NCI-H2107 (cell line): ENCODE results near the gene AHCYL2.

Experiments
- DNase-seq: peaks from one replicate; lab custom pipeline; 2025; lab: John Stamatoyannopoulos, UW

Gene AHCYL2

GRCh38 chr7:129224251-129225205, at the start of gene AHCYL2:
Gene AHCYL2, plus strand, starts transcription at chr7:129225030.
- peak; percentile 94 for DNase-seq

DNA sequence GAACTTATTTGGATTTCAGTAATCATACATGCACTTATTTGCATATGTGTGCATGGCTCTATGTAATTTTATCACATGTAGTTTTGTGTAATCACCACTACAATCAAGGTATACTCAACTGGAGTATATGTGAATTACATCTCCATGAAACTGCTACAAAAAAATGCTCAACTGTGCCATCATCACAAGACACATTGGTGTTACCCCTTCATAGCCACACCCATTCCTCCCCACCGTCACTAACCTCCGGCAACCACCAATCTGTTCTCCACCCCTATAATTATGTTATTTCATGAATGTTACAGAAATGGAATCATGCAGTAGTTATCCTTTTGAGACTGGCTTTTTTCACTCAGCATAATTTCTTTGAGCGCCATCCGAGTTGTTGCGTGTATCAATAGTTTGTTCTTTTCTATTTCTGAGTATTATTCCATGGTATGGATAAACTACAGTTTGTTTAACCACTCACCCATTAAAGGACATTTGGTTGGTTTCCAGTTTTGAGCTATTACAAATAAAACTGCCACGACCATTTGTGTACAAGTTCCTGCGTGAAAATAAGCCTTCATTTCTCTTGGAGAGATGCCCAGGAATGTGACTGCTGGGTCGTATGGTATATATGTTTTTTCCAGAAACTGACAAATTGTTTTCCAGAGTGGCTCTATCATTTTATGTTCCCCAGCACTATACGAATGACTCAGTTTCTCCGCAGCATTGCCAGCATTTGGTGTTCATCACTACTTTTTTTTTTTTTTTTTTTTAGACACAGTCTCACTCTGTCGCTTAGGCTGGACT, 47.7 kb upstream of the AHCYL2 start:
- DNase-seq: no peak

- DNase-seq: no peak
These were observed 39.7 kb upstream of the AHCYL2 start for GRCh38 chr7:129184981-129185670.

- DNase-seq: no peak
These were observed 38.0 kb upstream of the AHCYL2 start for GRCh38 chr7:129186749-129187260.

DNA sequence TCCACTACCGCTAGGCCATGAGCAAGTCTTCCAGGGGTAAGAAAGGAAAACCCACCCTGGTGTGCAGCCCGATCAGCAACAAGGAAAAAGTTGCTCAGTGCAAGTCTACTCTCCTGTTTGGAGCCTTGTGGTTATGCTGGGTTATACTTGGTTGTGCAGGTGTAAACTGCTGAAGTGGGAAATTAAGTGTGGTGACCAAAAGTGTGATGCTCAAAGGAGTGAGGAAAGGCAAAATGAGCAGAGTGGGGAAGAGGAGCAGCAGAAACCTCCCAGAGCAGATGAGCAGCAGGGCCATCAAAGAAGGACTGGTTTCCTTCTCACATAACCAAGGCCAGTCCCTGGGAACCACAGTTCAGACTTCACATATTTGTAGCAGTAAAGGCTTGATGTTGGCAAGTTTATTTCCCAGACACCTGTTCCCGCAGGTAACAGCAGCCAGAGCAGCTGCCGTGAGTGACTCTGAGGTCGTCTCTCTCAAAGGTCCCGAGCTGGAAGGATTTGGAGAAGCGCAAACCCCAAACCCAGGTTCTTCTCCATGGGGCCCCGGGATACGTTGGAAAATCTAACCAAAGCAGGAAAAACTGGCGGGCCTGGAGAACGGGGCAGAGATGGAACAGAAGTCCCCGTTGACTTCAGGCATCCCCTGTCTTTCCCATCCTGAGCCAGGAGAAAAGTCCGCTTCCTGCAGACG, 37.0 kb upstream of the AHCYL2 start:
- DNase-seq: no peak

DNA sequence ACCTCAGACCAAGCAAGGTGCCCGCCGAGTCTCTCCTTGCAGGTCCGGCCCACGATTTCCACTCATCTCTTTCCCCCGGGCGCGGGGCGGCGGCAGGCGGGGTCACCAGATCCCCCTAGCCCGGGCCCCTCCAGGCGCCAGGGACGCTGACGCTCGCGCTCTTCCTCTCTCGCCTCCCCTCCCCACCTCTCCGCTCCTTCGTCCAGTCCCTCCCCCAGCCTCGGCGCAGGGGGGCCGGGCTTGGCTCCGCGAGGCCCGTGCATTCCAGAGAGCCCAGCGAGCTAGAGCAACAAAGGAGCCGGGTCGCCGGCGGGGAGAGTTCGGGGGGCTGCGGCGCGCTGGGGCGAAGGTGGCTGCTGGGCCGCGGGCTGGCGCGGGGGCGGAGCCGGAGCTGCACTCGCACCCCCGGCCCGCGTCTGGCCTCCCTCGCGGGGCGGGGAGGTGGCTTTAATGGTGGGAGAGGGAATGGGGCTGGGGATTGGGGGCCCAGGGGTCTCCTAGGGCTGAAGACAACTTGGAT, 36.4 kb upstream of the AHCYL2 start, which contains the start of gene SMO:
Gene SMO (plus strand): TSS at position 262 of the 520 bp plus-strand sequence. CDS start 519 bp downstream, outside the sequence.
- DNase-seq: peak; percentile 20

DNA sequence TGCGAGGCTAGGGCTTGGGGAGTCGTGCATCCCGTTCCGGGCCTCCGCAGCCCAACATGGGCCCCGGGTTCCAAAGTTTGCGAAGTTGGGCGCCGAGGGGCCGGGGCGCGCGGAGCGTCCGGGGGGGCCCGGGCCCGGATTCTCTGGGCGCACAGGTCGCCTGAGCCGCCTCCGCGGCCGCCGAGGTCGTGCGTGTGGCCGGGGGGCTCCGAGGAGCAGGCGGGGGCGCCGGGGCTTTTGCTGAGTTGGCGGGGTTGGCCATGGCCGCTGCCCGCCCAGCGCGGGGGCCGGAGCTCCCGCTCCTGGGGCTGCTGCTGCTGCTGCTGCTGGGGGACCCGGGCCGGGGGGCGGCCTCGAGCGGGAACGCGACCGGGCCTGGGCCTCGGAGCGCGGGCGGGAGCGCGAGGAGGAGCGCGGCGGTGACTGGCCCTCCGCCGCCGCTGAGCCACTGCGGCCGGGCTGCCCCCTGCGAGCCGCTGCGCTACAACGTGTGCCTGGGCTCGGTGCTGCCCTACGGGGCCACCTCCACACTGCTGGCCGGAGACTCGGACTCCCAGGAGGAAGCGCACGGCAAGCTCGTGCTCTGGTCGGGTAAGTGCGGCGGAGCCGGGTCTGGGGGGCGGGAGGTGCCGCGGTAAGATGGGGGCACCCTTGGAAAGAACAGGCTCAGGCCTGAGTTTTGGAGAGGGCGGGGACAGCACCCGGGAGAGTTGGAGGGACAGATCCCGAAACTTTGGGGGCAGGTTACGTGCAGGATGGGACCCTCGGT, 35.8 kb upstream of the AHCYL2 start:
- DNase-seq: no peak

GRCh38 chr7:129189661-129190310, 35.0 kb upstream of the AHCYL2 start:
- DNase-seq: no peak

DNA sequence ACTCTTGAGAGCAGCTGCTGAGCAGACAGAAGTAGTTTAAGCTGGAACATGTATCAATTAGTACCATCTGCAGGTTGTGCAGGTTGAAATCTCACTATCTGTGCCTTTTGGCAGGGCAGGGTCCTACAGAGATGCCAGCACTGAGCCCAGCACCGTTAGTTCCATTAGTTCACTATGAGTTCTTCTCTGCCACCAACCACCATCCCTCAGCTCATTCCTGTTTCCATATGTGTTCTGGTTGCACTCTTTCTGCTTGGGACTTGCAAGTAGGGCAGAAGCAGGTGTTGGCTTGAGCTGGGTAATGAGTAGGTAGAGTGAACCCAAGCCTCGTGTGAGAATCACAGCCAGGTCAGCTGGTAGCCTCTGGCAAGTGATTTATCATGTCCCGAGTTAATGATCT, 33.6 kb upstream of the AHCYL2 start:
- DNase-seq: no peak

DNA sequence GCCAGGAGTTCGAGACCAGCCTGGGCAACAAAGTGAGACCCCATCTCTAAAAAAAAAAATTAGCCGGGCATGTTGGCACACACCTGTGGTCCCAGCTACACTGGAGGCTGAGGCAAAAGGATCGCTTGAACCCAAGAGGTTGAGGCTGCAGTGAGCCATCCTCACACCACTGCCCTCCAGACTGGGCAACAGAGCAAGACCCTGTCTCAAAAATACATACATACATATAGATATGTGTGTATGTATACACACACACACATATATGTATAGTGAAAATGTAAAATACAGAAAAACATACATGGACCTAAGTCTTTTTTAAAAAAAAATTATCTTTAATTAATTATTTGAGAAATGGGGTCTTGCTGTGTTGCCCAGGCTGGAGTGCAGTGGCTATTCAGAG, 30.9 kb upstream of the AHCYL2 start:
- no peak for DNase-seq

GRCh38 chr7:129197771-129198170, 27.1 kb upstream of the AHCYL2 start:
- no peak for DNase-seq

DNA sequence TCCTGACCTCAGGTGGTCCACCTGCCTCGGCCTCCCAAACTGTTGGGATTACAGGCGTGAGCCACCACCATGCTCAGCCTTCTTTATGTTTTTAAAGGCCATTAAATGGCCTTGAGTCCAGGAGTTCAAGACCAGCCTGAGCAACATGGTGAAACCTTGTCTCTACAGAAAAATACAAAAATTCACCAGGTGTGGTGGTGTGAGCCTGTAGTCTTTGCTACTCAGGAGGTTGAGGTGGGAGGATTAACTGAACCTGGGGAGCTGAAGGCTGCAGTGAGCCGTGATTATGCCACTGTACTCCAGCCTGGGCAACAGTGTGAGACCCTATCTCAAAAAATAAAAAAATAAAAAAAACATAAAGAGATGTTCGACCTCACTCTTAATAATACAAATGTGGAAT, 25.4 kb upstream of the AHCYL2 start:
- DNase-seq: no peak

- DNase-seq: no peak
These were observed 22.6 kb upstream of the AHCYL2 start for GRCh38 chr7:129202058-129202777.

DNA sequence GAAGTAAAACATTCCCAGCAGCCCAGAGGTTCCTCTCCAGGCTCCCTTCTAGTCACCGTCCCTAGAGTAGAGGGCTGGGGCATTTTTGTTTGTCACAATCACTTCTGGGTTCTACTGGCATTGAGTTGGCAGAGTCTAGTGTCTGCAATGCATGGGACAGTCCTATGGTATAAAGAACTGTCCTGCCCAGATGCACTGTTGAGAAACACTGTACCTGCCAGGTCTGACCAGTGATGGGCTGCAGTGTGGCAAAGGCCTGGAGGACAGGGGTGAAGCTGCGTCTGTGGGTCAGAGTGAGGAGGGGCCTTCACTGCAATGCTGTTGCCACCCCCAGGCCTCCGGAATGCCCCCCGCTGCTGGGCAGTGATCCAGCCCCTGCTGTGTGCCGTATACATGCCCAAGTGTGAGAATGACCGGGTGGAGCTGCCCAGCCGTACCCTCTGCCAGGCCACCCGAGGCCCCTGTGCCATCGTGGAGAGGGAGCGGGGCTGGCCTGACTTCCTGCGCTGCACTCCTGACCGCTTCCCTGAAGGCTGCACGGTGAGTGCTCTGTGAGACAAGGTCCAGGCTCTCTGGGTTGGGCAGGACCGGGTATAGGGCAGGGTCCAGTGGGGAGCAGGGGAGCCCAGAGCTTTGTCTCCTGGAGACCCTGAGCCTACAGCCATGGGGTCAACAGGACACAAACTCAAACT, 21.6 kb upstream of the AHCYL2 start:
- DNase-seq: no peak

GRCh38 chr7:129205126-129205818, 19.6 kb upstream of the AHCYL2 start:
- DNase-seq: no peak

DNA sequence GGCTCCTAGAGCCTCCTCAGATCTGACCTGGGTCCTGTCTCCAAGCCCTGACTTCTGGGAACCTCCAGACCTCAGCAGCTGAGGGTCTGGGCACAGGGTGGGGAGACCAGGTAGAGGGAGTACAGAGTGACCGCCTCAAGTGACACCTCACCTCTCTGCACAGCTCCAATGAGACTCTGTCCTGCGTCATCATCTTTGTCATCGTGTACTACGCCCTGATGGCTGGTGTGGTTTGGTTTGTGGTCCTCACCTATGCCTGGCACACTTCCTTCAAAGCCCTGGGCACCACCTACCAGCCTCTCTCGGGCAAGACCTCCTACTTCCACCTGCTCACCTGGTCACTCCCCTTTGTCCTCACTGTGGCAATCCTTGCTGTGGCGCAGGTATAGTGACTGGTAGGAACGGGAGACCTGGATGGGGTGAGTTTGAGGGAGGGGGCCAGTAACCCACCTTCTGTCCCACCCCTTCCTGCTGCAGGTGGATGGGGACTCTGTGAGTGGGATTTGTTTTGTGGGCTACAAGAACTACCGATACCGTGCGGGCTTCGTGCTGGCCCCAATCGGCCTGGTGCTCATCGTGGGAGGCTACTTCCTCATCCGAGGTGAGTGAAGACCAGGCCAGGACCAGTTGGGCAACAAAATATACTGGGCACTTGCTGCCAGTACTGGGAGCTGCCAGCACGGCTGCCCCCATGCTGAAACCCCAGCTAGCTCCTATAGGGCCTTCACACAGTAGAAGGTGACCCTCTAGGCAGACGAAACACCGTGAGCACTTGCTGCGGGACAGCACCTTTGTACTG, 18.6 kb upstream of the AHCYL2 start:
- no peak for DNase-seq

DNA sequence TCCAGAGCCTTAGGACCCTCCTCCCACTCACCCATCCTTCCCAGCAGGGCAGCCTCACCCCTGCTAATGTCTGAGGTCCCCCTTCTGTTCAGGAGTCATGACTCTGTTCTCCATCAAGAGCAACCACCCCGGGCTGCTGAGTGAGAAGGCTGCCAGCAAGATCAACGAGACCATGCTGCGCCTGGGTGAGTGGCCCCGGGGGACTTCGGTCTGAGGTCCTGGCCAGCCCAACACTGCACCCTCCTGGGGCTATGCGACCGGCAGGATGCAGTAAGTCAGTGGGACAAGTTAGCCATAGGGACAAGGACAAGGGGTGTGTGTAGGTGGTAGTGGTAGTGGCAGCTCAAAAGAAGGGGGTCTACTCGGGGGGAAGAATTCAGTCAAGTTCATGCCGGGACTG, 16.2 kb upstream of the AHCYL2 start:
- DNase-seq: no peak
